Endothelial cell of umbilical vein (primary cell): Measurements from ENCODE around the gene MPZ. TPM values are rescaled to one million over a fixed set of nuclear protein-coding genes. Genes with fewer than 3 reads are reported as not detected.

ENCODE experiments used
- BruUV-seq: library from RNA; stranded (reverse); fragments of 400-500 nt; replicated peaks from 2 replicates; lab custom pipeline; 2021; lab: Mats Ljungman, UMichigan
- CTCF ChIA-PET: fragments of 300-600, 350-600 bp; sonication (Branson Sonifier 250); formaldehyde crosslinking; loops from one replicate; lab custom pipeline; 2021; ENCODE audit warnings: antibody characterized with exemption, inconsistent platforms; lab: Charles Lee
- POLR2A ChIA-PET: fragments of 300-600, 350-600 bp; sonication (Branson Sonifier 250); formaldehyde crosslinking; loops from one replicate; lab custom pipeline; 2021; ENCODE audit warnings: antibody characterized with exemption, inconsistent platforms; lab: Charles Lee
- DNase-seq: peaks from one replicate; pipeline ENCODE4 v3.0.0-alpha.2; 2011; ENCODE audit warnings: low read depth, low spot score
- FAIRE-seq: peaks from 2 replicates; lab custom pipeline; 2011; peaks lifted over from hg19 to GRCh38; lab: Jason Lieb, UNC
- H2AFZ ChIP-seq: 2 replicates; pipeline ENCODE4 v1.6.0; 2012; ENCODE audit warnings: low read depth, low read length, control low read depth, inconsistent platforms
- H3K27ac ChIP-seq: 2 replicates; pipeline ENCODE4 v1.5.1; 2011; ENCODE audit warnings: low read depth, mild to moderate bottlenecking, control low read depth, low read length, moderate library complexity; ENCODE audit not compliant: insufficient read depth
- H3K27me3 ChIP-seq, 2 experiments: 2 replicates each; pipeline versions ENCODE4 v1.6.0 to v1.6.1; 2011; ENCODE audit warnings: low read length in 2 of 2, mixed read lengths in 1 of 2; ENCODE audit not compliant: control insufficient read depth in 2 of 2, insufficient read depth in 2 of 2
- H3K36me3 ChIP-seq, 2 experiments: 2 replicates in 1 of 2; 3 replicates in 1 of 2; pipeline ENCODE4 v1.5.1; 2011; ENCODE audit warnings: low read length in 2 of 2, mild to moderate bottlenecking in 1 of 2, moderate library complexity in 1 of 2; ENCODE audit not compliant: control insufficient read depth in 2 of 2, insufficient read depth in 2 of 2; ENCODE audit errors: extremely low read depth in 1 of 2
- H3K4me1 ChIP-seq: 3 replicates; pipeline ENCODE4 v1.5.1; 2011; ENCODE audit warnings: mild to moderate bottlenecking, low read length; ENCODE audit not compliant: control insufficient read depth, insufficient read depth; ENCODE audit errors: extremely low read depth
- H3K4me2 ChIP-seq: 2 replicates; pipeline ENCODE4 v1.6.1; 2011; ENCODE audit warnings: low read length, control low read depth, mixed read lengths; ENCODE audit not compliant: insufficient read depth
- H3K4me3 ChIP-seq, 3 experiments: fragments of 200-600 bp in 1 of 3; sonication (generic), shearing (Covaris generic) in 1 of 3; replicated peaks in 1 of 3; 2 replicates each; pipeline ENCODE4 v1.5.1; 2011 to 2016; ENCODE audit warnings: control low read depth in 3 of 3, low read length in 3 of 3, mild to moderate bottlenecking in 2 of 3, inconsistent platforms in 1 of 3, low read depth in 1 of 3, moderate library complexity in 1 of 3; ENCODE audit not compliant: insufficient read depth in 1 of 3
- H3K79me2 ChIP-seq: 2 replicates; pipeline ENCODE4 v1.6.0; 2012; ENCODE audit warnings: low read length, inconsistent platforms; ENCODE audit not compliant: control insufficient read depth, insufficient read depth
- H3K9ac ChIP-seq: replicated peaks from 2 replicates; pipeline ENCODE3; 2011; ENCODE audit warnings: low read length, control low read depth; ENCODE audit not compliant: insufficient read depth; ENCODE audit errors: extremely low read depth
- H3K9me1 ChIP-seq: replicated peaks from 3 replicates; pipeline ENCODE4 v1.6.0; 2011; ENCODE audit warnings: mild to moderate bottlenecking, low read length; ENCODE audit not compliant: control insufficient read depth, insufficient read depth; ENCODE audit errors: extremely low read depth
- H3K9me3 ChIP-seq: replicated peaks from 2 replicates; pipeline ENCODE4 v1.5.1; 2012; ENCODE audit warnings: low read length, inconsistent platforms; ENCODE audit not compliant: control insufficient read depth, insufficient read depth
- H4K20me1 ChIP-seq: replicated peaks from 2 replicates; pipeline ENCODE3; 2011; ENCODE audit warnings: mild to moderate bottlenecking, low read length; ENCODE audit not compliant: control insufficient read depth, insufficient read depth; ENCODE audit errors: extremely low read depth
- EZH2 ChIP-seq: IDR thresholded peaks from 2 replicates; pipeline ENCODE4 v1.6.1; 2012; ENCODE audit warnings: borderline replicate concordance, low read depth, mild to moderate bottlenecking, moderate library complexity, low read length, inconsistent platforms; ENCODE audit not compliant: severe bottlenecking
- FOS ChIP-seq: IDR thresholded peaks from 2 replicates; pipeline ENCODE4 v1.6.1; 2011; ENCODE audit warnings: mild to moderate bottlenecking, low read length, moderate library complexity, borderline replicate concordance; ENCODE audit not compliant: insufficient read depth
- GATA2 ChIP-seq: IDR thresholded peaks from 2 replicates; pipeline ENCODE4 v1.7.0; 2011; ENCODE audit warnings: low read depth, mild to moderate bottlenecking, moderate library complexity, mixed read lengths, low read length; ENCODE audit not compliant: insufficient read length, insufficient read depth
- JUN ChIP-seq: IDR thresholded peaks from 2 replicates; pipeline ENCODE4 v1.6.1; 2011; ENCODE audit warnings: borderline replicate concordance, low read depth; ENCODE audit not compliant: insufficient read length, insufficient read depth
- MYC ChIP-seq: IDR thresholded peaks from one replicate; pipeline ENCODE4 v1.6.1; 2011; ENCODE audit warnings: mild to moderate bottlenecking, low read depth, low read length
- POLR2A ChIP-seq: IDR thresholded peaks from 2 replicates; pipeline ENCODE4 v1.6.1; 2012; ENCODE audit warnings: low read depth, mild to moderate bottlenecking, control low read depth, low read length
- POLR2AphosphoS5 ChIP-seq: IDR thresholded peaks from 2 replicates; pipeline ENCODE4 v1.6.1; 2012; ENCODE audit warnings: low read depth, mild to moderate bottlenecking, control low read depth, low read length, moderate library complexity; ENCODE audit not compliant: insufficient read depth
- dilution Hi-C: fragments of 300-500 bp; cut with MboI; formaldehyde crosslinking; loops from one replicate; pipeline ENCODE4 v1.15.0; 2019; ENCODE audit warnings: low sequenced_read_pairs; ENCODE audit not compliant: extremely low pct_ligation_motif_present
- intact Hi-C: fragments of 100-400 bp; cut with micrococcal nuclease; formaldehyde crosslinking; loops from one replicate; pipeline ENCODE4 v1.10.0; 2022
- polyA plus RNA-seq, 4 experiments: library from polyadenylated mRNA; depleted of rRNA in 3 of 4; stranded (reverse) in 3 of 4; unstranded in 1 of 4; fragments of >200 nt; gene quantifications; 2 replicates each; pipeline versions ENCODE4 v1.2.1 to v1.2.3, GENCODE V29; 2011 to 2012; ENCODE audit warnings: missing spikeins in 1 of 4
- total RNA-seq: library from RNA; stranded (reverse); gene quantifications from 2 replicates; pipeline ENCODE4 v1.2.3, GENCODE V29; 2021
- TF ChIP-seq, protein P1 (sequence below): IDR thresholded peaks from 2 replicates; pipeline ENCODE4 v1.6.1; 2011; ENCODE audit not compliant: insufficient read depth, insufficient read length
- TF ChIP-seq, protein P2 (sequence below), 2 donors: IDR thresholded peaks; 1 replicate in 1 of 2; 2 replicates in 1 of 2; pipeline ENCODE4 v1.5.1; 2011; ENCODE audit warnings: low read length in 2 of 2, mild to moderate bottlenecking in 2 of 2, moderate library complexity in 2 of 2, control low read depth in 1 of 2, inconsistent platforms in 1 of 2, low read depth in 1 of 2; ENCODE audit not compliant: insufficient read depth in 1 of 2; ENCODE audit errors: extremely low read depth in 1 of 2

Gene MPZ
- total and polyA plus RNA-seq, 2 donors (not counting 3 experiments of a cell fraction or from before 2014, with no cell fraction given), result 2.0 to 7.0 TPM

DNA sequence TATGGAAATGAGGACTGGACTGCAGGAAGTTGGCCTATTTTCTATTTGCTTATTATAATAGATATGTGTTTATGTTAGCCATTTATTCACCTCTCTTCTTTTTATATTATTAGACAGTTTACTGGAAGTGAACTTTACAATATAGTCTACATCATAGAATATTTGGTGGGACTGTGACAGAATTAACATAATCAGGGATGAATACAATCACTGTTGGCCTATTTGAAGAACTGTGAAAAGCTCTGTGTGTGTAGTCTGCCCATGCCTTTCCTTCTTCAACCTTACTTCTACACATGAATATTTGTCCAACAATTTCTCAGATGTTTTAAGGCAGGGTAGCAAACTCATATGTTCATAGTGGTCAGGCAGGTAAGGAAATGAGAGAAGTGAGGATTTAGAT, 12.4 kb downstream of the MPZ start:
- Histone ChIP-seq H3K36me3 (no peaks in the 10 kb centered on the region), H3K4me3 (no peak overlapping the region), H3K27me3 (no peaks in the 10 kb centered on the region), H3K9me3 (no peaks in the 10 kb centered on the region), H4K20me1 (no peaks in the 10 kb centered on the region), H3K27ac (no peak overlapping the region), H3K4me1 (peaks cover 7% of the 10 kb centered on the region), H3K9me1 (no peaks in the 10 kb centered on the region), H2AFZ (no peak overlapping the region), H3K9ac (no peak overlapping the region), H3K79me2 (no peaks in the 10 kb centered on the region), H3K4me2 (no peak overlapping the region)
- dilution Hi-C loops, result no loop called here
- TF ChIP-seq JUN (no peak), FOS (no peak), POLR2AphosphoS5 (no peak), POLR2A (no peak), EZH2 (no peak), MYC (no peak), GATA2 (no peak)
- TF ChIP-seq, protein P1, sequence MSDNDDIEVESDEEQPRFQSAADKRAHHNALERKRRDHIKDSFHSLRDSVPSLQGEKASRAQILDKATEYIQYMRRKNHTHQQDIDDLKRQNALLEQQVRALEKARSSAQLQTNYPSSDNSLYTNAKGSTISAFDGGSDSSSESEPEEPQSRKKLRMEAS, result no peak
- TF ChIP-seq, protein P2, sequence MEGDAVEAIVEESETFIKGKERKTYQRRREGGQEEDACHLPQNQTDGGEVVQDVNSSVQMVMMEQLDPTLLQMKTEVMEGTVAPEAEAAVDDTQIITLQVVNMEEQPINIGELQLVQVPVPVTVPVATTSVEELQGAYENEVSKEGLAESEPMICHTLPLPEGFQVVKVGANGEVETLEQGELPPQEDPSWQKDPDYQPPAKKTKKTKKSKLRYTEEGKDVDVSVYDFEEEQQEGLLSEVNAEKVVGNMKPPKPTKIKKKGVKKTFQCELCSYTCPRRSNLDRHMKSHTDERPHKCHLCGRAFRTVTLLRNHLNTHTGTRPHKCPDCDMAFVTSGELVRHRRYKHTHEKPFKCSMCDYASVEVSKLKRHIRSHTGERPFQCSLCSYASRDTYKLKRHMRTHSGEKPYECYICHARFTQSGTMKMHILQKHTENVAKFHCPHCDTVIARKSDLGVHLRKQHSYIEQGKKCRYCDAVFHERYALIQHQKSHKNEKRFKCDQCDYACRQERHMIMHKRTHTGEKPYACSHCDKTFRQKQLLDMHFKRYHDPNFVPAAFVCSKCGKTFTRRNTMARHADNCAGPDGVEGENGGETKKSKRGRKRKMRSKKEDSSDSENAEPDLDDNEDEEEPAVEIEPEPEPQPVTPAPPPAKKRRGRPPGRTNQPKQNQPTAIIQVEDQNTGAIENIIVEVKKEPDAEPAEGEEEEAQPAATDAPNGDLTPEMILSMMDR (IDR thresholded peaks at IDR 0.05; ENCODE audit: extremely low read depth in 1 of 2, insufficient read depth in 1 of 2, low read depth in 1 of 2, low read length in 2 of 2), result no peak
- no peak for FAIRE-seq
- POLR2A ChIA-PET, result no interaction called here
- CTCF ChIA-PET, result interaction anchor here (0.7 kb wide), 1 partner anchor 12 kb away, joined by 3 read pairs; no protein-coding TSS in a partner anchor
- no peak for DNase-seq
- no TSS peak for BruUV-seq
- intact Hi-C loops, result no loop called here
